H1 (cell line): ENCODE data around the gene EPN3. TPM values are rescaled to one million over a fixed set of nuclear protein-coding genes. Genes with fewer than 3 reads are reported as not detected.

Source experiments
- CBX5 ChIP-seq: fragments of 300-800, 300-1000 bp; sonication (generic); IDR thresholded peaks from 2 replicates; pipeline ENCODE4 v1.7.1; 2016; ENCODE audit warnings: antibody characterized with exemption, low read length, low read depth
- CBX8 ChIP-seq: fragments of 300-800, 300-1000 bp; sonication (generic); IDR thresholded peaks from 2 replicates; pipeline ENCODE4 v1.7.1; 2016; ENCODE audit warnings: low read depth, low read length, borderline replicate concordance
- EP300 ChIP-seq, 2 experiments: IDR thresholded peaks; 1 replicate in 1 of 2; 2 replicates in 1 of 2; pipeline ENCODE4 v1.6.1; 2011 to 2012; ENCODE audit warnings: low read depth in 2 of 2, low read length in 2 of 2, mild to moderate bottlenecking in 2 of 2, borderline replicate concordance in 1 of 2, inconsistent platforms in 1 of 2, moderate library complexity in 1 of 2
- JUN ChIP-seq: IDR thresholded peaks from 2 replicates; pipeline ENCODE4 v1.6.1; 2011; ENCODE audit warnings: low read depth, mild to moderate bottlenecking, improper control_type of control experiment, low read length
- KDM5A ChIP-seq: fragments of 200-600 bp; IDR thresholded peaks from 2 replicates; pipeline ENCODE4 v1.7.1; 2012; ENCODE audit warnings: mild to moderate bottlenecking, low read length, inconsistent platforms, mixed read lengths
- PHF8 ChIP-seq: fragments of 200-600 bp; sonication (generic); conservative IDR thresholded peaks from 2 replicates; pipeline ENCODE4 v1.7.1; 2012; ENCODE audit warnings: low read depth, mild to moderate bottlenecking, inconsistent platforms, low read length, moderate library complexity
- SP2 ChIP-seq: IDR thresholded peaks from 2 replicates; pipeline ENCODE4 v1.6.1; 2012; ENCODE audit warnings: mild to moderate bottlenecking, low read length, inconsistent platforms
- SUZ12 ChIP-seq: fragments of 200-600 bp; sonication (generic); IDR thresholded peaks from 2 replicates; pipeline ENCODE4 v1.6.1; 2012; ENCODE audit warnings: mild to moderate bottlenecking, inconsistent platforms, low read length, moderate library complexity, mixed read lengths
- polyA plus RNA-seq, 7 experiments: library from polyadenylated mRNA; depleted of rRNA in 3 of 7; stranded (reverse) in 5 of 7; unstranded in 2 of 7; fragments of >200 nt in 5 of 7; fragments of 200-250 nt in 2 of 7; gene quantifications; 1 replicate in 5 of 7; 2 replicates in 1 of 7; 4 replicates in 1 of 7; pipeline versions ENCODE4 v1.2.1 to v1.2.3, GENCODE V29; 2011 to 2013; ENCODE audit warnings: missing spikeins in 2 of 7, mixed read lengths in 2 of 7
- total RNA-seq: library from RNA; stranded (reverse); fragmentation: NEBNext Ultra II Directional; extraction: Animal tissue kit (Norgen Biotek cat#: 25700); gene quantifications from 2 replicates; pipeline ENCODE4 v1.2.1, GENCODE V29; 2021
- TF ChIP-seq, protein P1 (sequence below), 3 experiments: IDR thresholded peaks; 1 replicate in 2 of 3; 2 replicates in 1 of 3; pipeline versions ENCODE4 v1.5.1 to v1.6.1; 2011; ENCODE audit warnings: low read length in 3 of 3, mild to moderate bottlenecking in 3 of 3, inconsistent platforms in 2 of 3, low read depth in 1 of 3, moderate library complexity in 1 of 3; ENCODE audit not compliant: insufficient read depth in 1 of 3; ENCODE audit errors: control extremely low read depth in 1 of 3

The EPN3 gene
- total and polyA plus RNA-seq, 2 of the 8 experiments (the other 6 are each of a cell fraction or from before 2014, with no cell fraction given) = 6.7 to 7.9 TPM

- TF ChIP-seq, protein P1, sequence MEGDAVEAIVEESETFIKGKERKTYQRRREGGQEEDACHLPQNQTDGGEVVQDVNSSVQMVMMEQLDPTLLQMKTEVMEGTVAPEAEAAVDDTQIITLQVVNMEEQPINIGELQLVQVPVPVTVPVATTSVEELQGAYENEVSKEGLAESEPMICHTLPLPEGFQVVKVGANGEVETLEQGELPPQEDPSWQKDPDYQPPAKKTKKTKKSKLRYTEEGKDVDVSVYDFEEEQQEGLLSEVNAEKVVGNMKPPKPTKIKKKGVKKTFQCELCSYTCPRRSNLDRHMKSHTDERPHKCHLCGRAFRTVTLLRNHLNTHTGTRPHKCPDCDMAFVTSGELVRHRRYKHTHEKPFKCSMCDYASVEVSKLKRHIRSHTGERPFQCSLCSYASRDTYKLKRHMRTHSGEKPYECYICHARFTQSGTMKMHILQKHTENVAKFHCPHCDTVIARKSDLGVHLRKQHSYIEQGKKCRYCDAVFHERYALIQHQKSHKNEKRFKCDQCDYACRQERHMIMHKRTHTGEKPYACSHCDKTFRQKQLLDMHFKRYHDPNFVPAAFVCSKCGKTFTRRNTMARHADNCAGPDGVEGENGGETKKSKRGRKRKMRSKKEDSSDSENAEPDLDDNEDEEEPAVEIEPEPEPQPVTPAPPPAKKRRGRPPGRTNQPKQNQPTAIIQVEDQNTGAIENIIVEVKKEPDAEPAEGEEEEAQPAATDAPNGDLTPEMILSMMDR (IDR thresholded peaks at IDR 0.05; ENCODE audit: control extremely low read depth in 1 of 3, insufficient read depth in 1 of 3, low read depth in 1 of 3, low read length in 3 of 3) = no peak
- no peak for TF ChIP-seq KDM5A
- no peak for TF ChIP-seq SUZ12
- no peak for TF ChIP-seq CBX5
- no peak for TF ChIP-seq CBX8
- TF ChIP-seq PHF8 = no peak
- TF ChIP-seq EP300 (IDR thresholded peaks at IDR 0.05; ENCODE audit: borderline replicate concordance in 1 of 2, low read depth in 2 of 2, low read length in 2 of 2) = no peak
- no peak for TF ChIP-seq SP2
- TF ChIP-seq JUN = no peak
These were observed 37.2 kb upstream of the EPN3 start (continued) for GRCh38 chr17:50495217-50495823.
